Activated naive CD8-positive, alpha-beta T cell (primary cell): ENCODE results near the gene FANCD2OS.

ENCODE experiments used
- H3K27ac Mint-ChIP-seq: one replicate; pipeline ENCODE4 v1.8.0; 2021; ENCODE audit warnings: mixed read lengths
- H3K27me3 Mint-ChIP-seq: one replicate; pipeline ENCODE4 v1.8.0; 2021; ENCODE audit warnings: mixed read lengths
- H3K36me3 Mint-ChIP-seq: one replicate; pipeline ENCODE4 v1.8.0; 2021; ENCODE audit warnings: mixed read lengths
- H3K4me1 Mint-ChIP-seq: one replicate; pipeline ENCODE4 v1.8.0; 2021; ENCODE audit warnings: low read depth, mixed read lengths
- H3K4me3 Mint-ChIP-seq: one replicate; pipeline ENCODE4 v1.8.0; 2021; ENCODE audit warnings: mild to moderate bottlenecking, mixed read lengths
- H3K9me3 Mint-ChIP-seq: one replicate; pipeline ENCODE4 v1.8.0; 2021; ENCODE audit warnings: low read depth, mixed read lengths

The FANCD2OS gene

DNA sequence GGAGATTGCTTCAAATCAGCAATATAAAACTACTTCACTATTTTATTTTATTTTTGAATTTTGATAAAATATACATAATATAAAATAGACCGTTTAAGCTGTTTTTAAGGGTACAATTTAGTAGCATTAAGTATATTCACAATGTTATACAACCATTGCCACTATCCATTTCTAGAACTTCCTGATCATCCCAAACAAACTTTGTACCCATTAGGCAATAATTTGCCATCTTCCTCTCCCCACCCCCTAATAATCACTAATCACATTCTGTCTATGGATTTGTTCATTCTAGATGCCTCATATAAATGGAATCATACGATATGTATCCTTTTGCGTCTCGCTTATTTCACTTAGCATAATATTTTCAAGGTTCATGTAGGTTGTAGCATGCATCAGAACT is 53.0 kb downstream of the FANCD2OS start:
- Mint-ChIP-seq H3K4me3 (no peak overlapping the region), H3K4me1 (no peaks in the 10 kb centered on the region), H3K27me3 (no peaks in the 10 kb centered on the region), H3K27ac (no peak overlapping the region), H3K9me3 (no peaks in the 10 kb centered on the region), H3K36me3 (peaks cover 5% of the 10 kb centered on the region)
